K562 (cell line): ENCODE measurements around the gene HP1BP3. TPM values are rescaled to one million over a fixed set of nuclear protein-coding genes. Genes with fewer than 3 reads are reported as not detected.
A peak's percentile ranks its signal among the peaks of the same experiment; 100 is the strongest.

Experiments
- CHD2 ChIP-seq: IDR thresholded peaks from 2 replicates; pipeline ENCODE4 v1.6.1; 2011; ENCODE audit warnings: low read depth, low read length
- KLF1 ChIP-seq: fragments of 450-650 bp; IDR thresholded peaks from 2 replicates; pipeline ENCODE4 v1.6.1; 2016; ENCODE audit warnings: missing genetic modification characterization, missing compliant biosample characterization
- MCM3 ChIP-seq: fragments of 450-650 bp; IDR thresholded peaks from 2 replicates; pipeline ENCODE4 v1.6.1; 2016
- RBM15 ChIP-seq: fragments of 200-400 bp; formaldehyde crosslinking; IDR thresholded peaks from 2 replicates; pipeline ENCODE4 v1.6.1; 2018; ENCODE audit warnings: mild to moderate bottlenecking, low read length, moderate library complexity; ENCODE audit not compliant: insufficient read depth
- TCF7 ChIP-seq: sonication (generic); IDR thresholded peaks from 2 replicates; pipeline ENCODE4 v1.6.1; 2016; ENCODE audit warnings: antibody characterized with exemption, borderline replicate concordance
- ZNF584 ChIP-seq: fragments of 200-800 bp; sonication (Bioruptor generic); IDR thresholded peaks from 2 replicates; pipeline ENCODE4 v1.6.1; 2016; ENCODE audit warnings: low read depth, mild to moderate bottlenecking, missing genetic modification characterization, missing compliant biosample characterization
- polyA plus RNA-seq, 8 experiments: library from polyadenylated mRNA; depleted of rRNA in 4 of 8; stranded (reverse) in 5 of 8; unstranded in 3 of 8; fragments of >200 nt; fragmentation: Nextera tagmentation in 2 of 8; fragmentation: Illumina TruSeq in 1 of 8; extraction: Ambion mirVana in 2 of 8; extraction: Trizol in 1 of 8; gene quantifications; 2 replicates each; pipeline versions ENCODE4 v1.2.1 to v1.2.3, GENCODE V29; 2011 to 2014; ENCODE audit warnings: inconsistent platforms in 1 of 8, missing spikeins in 1 of 8
- total RNA-seq, 7 experiments: library from RNA; depleted of rRNA in 6 of 7; stranded (reverse); fragments of >200 nt in 6 of 7; fragmentation: Illumina TruSeq in 2 of 7; extraction: Trizol in 2 of 7; gene quantifications; 2 replicates each; pipeline versions ENCODE4 v1.2.1 to v1.2.3, GENCODE V29; 2011 to 2021; ENCODE audit warnings: low replicate concordance in 1 of 7
- TF ChIP-seq, protein P1 (sequence below): fragments of 450-650 bp; IDR thresholded peaks from 2 replicates; pipeline ENCODE4 v1.6.1; 2016; ENCODE audit warnings: mild to moderate bottlenecking, moderate library complexity
- TF ChIP-seq, protein P2 (sequence below): sonication (generic); formaldehyde crosslinking; IDR thresholded peaks from 2 replicates; pipeline ENCODE4 v1.8.0; 2022; ENCODE audit warnings: missing genetic modification reagents, mild to moderate bottlenecking, moderate library complexity, borderline replicate concordance
- TF ChIP-seq, protein P3 (sequence below): sonication (generic); formaldehyde crosslinking; IDR thresholded peaks from 2 replicates; pipeline ENCODE4 v1.8.0; 2023; ENCODE audit warnings: mild to moderate bottlenecking, missing genetic modification reagents

Gene HP1BP3
- total and polyA plus RNA-seq, 9 of the 15 experiments (the other 6 are each of a cell fraction or from before 2014, with no cell fraction given), result 57.3 to 513 (median 240) TPM

DNA sequence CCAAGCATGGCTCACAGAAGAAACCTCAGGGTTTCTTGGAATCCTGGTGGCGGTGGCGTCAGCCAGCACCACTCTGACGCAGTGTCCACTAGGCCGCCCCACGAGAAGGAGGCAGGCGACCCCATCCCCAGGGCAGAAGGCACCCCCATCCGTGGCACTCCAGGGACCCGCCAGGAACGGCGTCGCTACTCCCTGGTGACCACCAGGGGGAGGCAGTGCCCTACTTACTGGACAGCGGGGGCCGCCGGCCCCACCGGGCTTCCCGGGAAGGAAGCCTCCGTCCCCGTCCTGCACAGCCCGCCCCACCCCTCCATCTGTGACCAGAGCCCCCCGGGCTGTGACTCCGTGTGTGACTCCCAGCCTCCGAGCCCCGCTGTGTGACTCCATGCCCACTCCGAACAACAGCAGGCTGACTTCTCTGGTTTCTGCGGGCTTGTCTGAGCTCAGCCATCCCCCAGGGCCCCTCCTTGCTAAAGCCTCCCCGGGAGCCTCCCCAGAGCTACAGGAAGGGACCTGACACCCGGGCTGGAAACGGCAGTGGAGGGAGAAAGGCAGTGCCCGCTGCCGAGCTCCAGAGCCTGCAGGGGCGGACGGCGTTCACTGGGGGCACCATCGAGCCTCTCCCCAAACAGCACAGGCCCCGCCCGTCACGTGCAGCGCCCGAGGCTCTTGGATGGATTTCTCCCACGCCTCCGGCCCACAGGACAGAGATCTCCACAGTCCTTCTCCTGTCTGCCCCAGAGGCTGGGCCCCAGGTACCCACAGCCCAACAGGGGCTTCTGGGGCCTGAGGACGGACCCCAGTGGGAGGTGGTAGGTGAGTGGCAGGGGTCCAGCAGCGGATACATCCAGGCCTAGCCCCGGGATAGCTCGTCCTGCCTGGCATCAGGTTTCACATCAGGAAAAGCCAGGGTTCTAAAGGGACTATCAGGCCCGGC, 90.4 kb downstream of the HP1BP3 start (continued):
- TF ChIP-seq KLF1 (tag) (peak; percentile 96), ZNF584 (peak; percentile 13; the same call in 1 of the 2 replicates), MCM3 (no peak), TCF7 (peak; percentile 49; the same call in 1 of the 2 replicates), RBM15 (no peak), CHD2 (no peak; the same call in 1 of the 2 replicates)
- TF ChIP-seq, protein P1, sequence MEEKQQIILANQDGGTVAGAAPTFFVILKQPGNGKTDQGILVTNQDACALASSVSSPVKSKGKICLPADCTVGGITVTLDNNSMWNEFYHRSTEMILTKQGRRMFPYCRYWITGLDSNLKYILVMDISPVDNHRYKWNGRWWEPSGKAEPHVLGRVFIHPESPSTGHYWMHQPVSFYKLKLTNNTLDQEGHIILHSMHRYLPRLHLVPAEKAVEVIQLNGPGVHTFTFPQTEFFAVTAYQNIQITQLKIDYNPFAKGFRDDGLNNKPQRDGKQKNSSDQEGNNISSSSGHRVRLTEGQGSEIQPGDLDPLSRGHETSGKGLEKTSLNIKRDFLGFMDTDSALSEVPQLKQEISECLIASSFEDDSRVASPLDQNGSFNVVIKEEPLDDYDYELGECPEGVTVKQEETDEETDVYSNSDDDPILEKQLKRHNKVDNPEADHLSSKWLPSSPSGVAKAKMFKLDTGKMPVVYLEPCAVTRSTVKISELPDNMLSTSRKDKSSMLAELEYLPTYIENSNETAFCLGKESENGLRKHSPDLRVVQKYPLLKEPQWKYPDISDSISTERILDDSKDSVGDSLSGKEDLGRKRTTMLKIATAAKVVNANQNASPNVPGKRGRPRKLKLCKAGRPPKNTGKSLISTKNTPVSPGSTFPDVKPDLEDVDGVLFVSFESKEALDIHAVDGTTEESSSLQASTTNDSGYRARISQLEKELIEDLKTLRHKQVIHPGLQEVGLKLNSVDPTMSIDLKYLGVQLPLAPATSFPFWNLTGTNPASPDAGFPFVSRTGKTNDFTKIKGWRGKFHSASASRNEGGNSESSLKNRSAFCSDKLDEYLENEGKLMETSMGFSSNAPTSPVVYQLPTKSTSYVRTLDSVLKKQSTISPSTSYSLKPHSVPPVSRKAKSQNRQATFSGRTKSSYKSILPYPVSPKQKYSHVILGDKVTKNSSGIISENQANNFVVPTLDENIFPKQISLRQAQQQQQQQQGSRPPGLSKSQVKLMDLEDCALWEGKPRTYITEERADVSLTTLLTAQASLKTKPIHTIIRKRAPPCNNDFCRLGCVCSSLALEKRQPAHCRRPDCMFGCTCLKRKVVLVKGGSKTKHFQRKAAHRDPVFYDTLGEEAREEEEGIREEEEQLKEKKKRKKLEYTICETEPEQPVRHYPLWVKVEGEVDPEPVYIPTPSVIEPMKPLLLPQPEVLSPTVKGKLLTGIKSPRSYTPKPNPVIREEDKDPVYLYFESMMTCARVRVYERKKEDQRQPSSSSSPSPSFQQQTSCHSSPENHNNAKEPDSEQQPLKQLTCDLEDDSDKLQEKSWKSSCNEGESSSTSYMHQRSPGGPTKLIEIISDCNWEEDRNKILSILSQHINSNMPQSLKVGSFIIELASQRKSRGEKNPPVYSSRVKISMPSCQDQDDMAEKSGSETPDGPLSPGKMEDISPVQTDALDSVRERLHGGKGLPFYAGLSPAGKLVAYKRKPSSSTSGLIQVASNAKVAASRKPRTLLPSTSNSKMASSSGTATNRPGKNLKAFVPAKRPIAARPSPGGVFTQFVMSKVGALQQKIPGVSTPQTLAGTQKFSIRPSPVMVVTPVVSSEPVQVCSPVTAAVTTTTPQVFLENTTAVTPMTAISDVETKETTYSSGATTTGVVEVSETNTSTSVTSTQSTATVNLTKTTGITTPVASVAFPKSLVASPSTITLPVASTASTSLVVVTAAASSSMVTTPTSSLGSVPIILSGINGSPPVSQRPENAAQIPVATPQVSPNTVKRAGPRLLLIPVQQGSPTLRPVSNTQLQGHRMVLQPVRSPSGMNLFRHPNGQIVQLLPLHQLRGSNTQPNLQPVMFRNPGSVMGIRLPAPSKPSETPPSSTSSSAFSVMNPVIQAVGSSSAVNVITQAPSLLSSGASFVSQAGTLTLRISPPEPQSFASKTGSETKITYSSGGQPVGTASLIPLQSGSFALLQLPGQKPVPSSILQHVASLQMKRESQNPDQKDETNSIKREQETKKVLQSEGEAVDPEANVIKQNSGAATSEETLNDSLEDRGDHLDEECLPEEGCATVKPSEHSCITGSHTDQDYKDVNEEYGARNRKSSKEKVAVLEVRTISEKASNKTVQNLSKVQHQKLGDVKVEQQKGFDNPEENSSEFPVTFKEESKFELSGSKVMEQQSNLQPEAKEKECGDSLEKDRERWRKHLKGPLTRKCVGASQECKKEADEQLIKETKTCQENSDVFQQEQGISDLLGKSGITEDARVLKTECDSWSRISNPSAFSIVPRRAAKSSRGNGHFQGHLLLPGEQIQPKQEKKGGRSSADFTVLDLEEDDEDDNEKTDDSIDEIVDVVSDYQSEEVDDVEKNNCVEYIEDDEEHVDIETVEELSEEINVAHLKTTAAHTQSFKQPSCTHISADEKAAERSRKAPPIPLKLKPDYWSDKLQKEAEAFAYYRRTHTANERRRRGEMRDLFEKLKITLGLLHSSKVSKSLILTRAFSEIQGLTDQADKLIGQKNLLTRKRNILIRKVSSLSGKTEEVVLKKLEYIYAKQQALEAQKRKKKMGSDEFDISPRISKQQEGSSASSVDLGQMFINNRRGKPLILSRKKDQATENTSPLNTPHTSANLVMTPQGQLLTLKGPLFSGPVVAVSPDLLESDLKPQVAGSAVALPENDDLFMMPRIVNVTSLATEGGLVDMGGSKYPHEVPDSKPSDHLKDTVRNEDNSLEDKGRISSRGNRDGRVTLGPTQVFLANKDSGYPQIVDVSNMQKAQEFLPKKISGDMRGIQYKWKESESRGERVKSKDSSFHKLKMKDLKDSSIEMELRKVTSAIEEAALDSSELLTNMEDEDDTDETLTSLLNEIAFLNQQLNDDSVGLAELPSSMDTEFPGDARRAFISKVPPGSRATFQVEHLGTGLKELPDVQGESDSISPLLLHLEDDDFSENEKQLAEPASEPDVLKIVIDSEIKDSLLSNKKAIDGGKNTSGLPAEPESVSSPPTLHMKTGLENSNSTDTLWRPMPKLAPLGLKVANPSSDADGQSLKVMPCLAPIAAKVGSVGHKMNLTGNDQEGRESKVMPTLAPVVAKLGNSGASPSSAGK, result peak; percentile 83
- TF ChIP-seq, protein P2, sequence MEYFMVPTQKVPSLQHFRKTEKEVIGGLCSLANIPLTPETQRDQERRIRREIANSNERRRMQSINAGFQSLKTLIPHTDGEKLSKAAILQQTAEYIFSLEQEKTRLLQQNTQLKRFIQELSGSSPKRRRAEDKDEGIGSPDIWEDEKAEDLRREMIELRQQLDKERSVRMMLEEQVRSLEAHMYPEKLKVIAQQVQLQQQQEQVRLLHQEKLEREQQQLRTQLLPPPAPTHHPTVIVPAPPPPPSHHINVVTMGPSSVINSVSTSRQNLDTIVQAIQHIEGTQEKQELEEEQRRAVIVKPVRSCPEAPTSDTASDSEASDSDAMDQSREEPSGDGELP (CRISPR knock-in tag), result peak; percentile 58; the same call in 1 of the 2 replicates
- TF ChIP-seq, protein P3, sequence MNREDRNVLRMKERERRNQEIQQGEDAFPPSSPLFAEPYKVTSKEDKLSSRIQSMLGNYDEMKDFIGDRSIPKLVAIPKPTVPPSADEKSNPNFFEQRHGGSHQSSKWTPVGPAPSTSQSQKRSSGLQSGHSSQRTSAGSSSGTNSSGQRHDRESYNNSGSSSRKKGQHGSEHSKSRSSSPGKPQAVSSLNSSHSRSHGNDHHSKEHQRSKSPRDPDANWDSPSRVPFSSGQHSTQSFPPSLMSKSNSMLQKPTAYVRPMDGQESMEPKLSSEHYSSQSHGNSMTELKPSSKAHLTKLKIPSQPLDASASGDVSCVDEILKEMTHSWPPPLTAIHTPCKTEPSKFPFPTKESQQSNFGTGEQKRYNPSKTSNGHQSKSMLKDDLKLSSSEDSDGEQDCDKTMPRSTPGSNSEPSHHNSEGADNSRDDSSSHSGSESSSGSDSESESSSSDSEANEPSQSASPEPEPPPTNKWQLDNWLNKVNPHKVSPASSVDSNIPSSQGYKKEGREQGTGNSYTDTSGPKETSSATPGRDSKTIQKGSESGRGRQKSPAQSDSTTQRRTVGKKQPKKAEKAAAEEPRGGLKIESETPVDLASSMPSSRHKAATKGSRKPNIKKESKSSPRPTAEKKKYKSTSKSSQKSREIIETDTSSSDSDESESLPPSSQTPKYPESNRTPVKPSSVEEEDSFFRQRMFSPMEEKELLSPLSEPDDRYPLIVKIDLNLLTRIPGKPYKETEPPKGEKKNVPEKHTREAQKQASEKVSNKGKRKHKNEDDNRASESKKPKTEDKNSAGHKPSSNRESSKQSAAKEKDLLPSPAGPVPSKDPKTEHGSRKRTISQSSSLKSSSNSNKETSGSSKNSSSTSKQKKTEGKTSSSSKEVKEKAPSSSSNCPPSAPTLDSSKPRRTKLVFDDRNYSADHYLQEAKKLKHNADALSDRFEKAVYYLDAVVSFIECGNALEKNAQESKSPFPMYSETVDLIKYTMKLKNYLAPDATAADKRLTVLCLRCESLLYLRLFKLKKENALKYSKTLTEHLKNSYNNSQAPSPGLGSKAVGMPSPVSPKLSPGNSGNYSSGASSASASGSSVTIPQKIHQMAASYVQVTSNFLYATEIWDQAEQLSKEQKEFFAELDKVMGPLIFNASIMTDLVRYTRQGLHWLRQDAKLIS, result peak; percentile 63; the same call in 1 of the 2 replicates
